Activated B cell treated with CpG ODN at 0.5 μM for 24 hours (primary cell): ENCODE data around the gene SFT2D3. TPM values are rescaled to one million over a fixed set of nuclear protein-coding genes. Genes with fewer than 3 reads are reported as not detected.

ENCODE experiments used
- ATAC-seq: fragments of 200-7000 bp; cut with Tn5 transposase; one replicate; pipeline ENCODE4 v1.10.0; 2021; ENCODE audit warnings: low read depth, mild to moderate bottlenecking, moderate library complexity
- CTCF ChIA-PET: fragments of 350-600 bp; sonication (Branson Sonifier 250); formaldehyde crosslinking; loops from one replicate; lab custom pipeline; 2021; ENCODE audit warnings: antibody characterized with exemption; lab: Charles Lee
- POLR2A ChIA-PET: fragments of 350-600 bp; sonication (Branson Sonifier 250); formaldehyde crosslinking; loops from one replicate; lab custom pipeline; 2021; ENCODE audit warnings: antibody characterized with exemption; lab: Charles Lee
- DNase-seq: peaks from one replicate; pipeline ENCODE4 v3.0.0; 2022
- H3K27ac Mint-ChIP-seq: one replicate; pipeline ENCODE4 v1.8.0; 2020; ENCODE audit warnings: mixed read lengths
- H3K27me3 Mint-ChIP-seq: one replicate; pipeline ENCODE4 v1.8.0; 2021; ENCODE audit warnings: mixed read lengths
- H3K36me3 Mint-ChIP-seq: one replicate; pipeline ENCODE4 v1.8.0; 2021; ENCODE audit warnings: low read depth, mixed read lengths
- H3K4me1 Mint-ChIP-seq: one replicate; pipeline ENCODE4 v1.8.0; 2021; ENCODE audit warnings: mixed read lengths
- H3K4me3 Mint-ChIP-seq: one replicate; pipeline ENCODE4 v1.8.0; 2020; ENCODE audit warnings: mild to moderate bottlenecking, mixed read lengths
- H3K9me3 Mint-ChIP-seq: one replicate; pipeline ENCODE4 v1.8.0; 2020; ENCODE audit warnings: mixed read lengths
- CTCF ChIP-seq: fragments of 200-600 bp; IDR thresholded peaks from one replicate; pipeline ENCODE4 v1.8.0; 2022; ENCODE audit warnings: antibody characterized with exemption, mild to moderate bottlenecking
- intact Hi-C: fragments of 100-400 bp; cut with micrococcal nuclease; formaldehyde crosslinking; loops from one replicate; pipeline ENCODE4 v1.15.1; 2024
- total RNA-seq: library from RNA; stranded (reverse); gene quantifications from 2 replicates; pipeline ENCODE4 v1.2.3, GENCODE V29; 2022

The SFT2D3 gene
- total RNA-seq, 1 donor from 2014 or later: 10.1 TPM

- Mint-ChIP-seq H3K4me1 (peaks cover 6% of the 10 kb centered on the region), H3K36me3 (no peaks in the 10 kb centered on the region), H3K4me3 (no peak overlapping the region), H3K27me3 (peaks cover 10% of the 10 kb centered on the region), H3K9me3 (no peaks in the 10 kb centered on the region), H3K27ac (no peak overlapping the region)
- CTCF ChIA-PET: no interaction called here
- intact Hi-C loops: no loop called here
- ATAC-seq (no peak), DNase-seq (no peak)
- TF ChIP-seq CTCF: no peak
- POLR2A ChIA-PET: interaction anchor here (0.6 kb wide), 1 partner anchor 166 kb away, joined by 3 read pairs; no protein-coding TSS in a partner anchor
Observed at GRCh38 chr2:127681976-127682857, 19.1 kb upstream of the SFT2D3 start.

- intact Hi-C loops: no loop called here
- Mint-ChIP-seq H3K27me3 (peaks cover 6% of the 10 kb centered on the region), H3K4me3 (no peak overlapping the region), H3K9me3 (peaks cover 2% of the 10 kb centered on the region), H3K36me3 (peaks cover 2% of the 10 kb centered on the region), H3K4me1 (peaks cover 6% of the 10 kb centered on the region), H3K27ac (no peak overlapping the region)
- CTCF ChIA-PET: interaction anchor here (1.4 kb wide), 1 partner anchor 92 kb away, joined by 4 read pairs; no protein-coding TSS in a partner anchor
- POLR2A ChIA-PET: no interaction called here
- TF ChIP-seq CTCF: no peak
- ATAC-seq (no peak), DNase-seq (no peak)
Observed at GRCh38 chr2:127683056-127683455, 18.2 kb upstream of the SFT2D3 start.

- intact Hi-C loops: no loop called here
- ChIA-PET POLR2A (no interaction called here), CTCF (interaction anchor here (1.4 kb wide), 1 partner anchor 92 kb away, joined by 4 read pairs; no protein-coding TSS in a partner anchor)
- Mint-ChIP-seq H3K27me3 (no peaks in the 10 kb centered on the region), H3K9me3 (peaks cover 4% of the 10 kb centered on the region), H3K27ac (no peak overlapping the region), H3K4me3 (no peak overlapping the region), H3K4me1 (peaks cover 6% of the 10 kb centered on the region), H3K36me3 (peaks cover 6% of the 10 kb centered on the region)
- ATAC-seq: no peak
- TF ChIP-seq CTCF: no peak
- DNase-seq: no peak
Observed at GRCh38 chr2:127683757-127684156, 17.5 kb upstream of the SFT2D3 start.

GRCh38 chr2:127685410-127686080 lies 15.8 kb upstream of the SFT2D3 start:
- H3K4me1 Mint-ChIP-seq: peaks cover 6% of the 10 kb centered on the region
- no peak for DNase-seq
- CTCF ChIA-PET: interaction anchor here (1.7 kb wide), 1 partner anchor 94 kb away, joined by 5 read pairs; no protein-coding TSS in a partner anchor
- peaks cover 6% of the 10 kb centered on the region for H3K36me3 Mint-ChIP-seq
- POLR2A ChIA-PET: no interaction called here
- no peak for ATAC-seq
- no peaks in the 10 kb centered on the region for H3K27me3 Mint-ChIP-seq
- TF ChIP-seq CTCF: no peak
- no peak overlapping the region for H3K4me3 Mint-ChIP-seq
- H3K9me3 Mint-ChIP-seq: peaks cover 5% of the 10 kb centered on the region
- intact Hi-C loops: no loop called here
- H3K27ac Mint-ChIP-seq: no peak overlapping the region

GRCh38 chr2:127688405-127688804 lies 12.9 kb upstream of the SFT2D3 start:
- Mint-ChIP-seq H3K4me3 (no peak overlapping the region), H3K36me3 (peaks cover 6% of the 10 kb centered on the region), H3K27me3 (no peaks in the 10 kb centered on the region), H3K27ac (no peak overlapping the region), H3K9me3 (peaks cover 16% of the 10 kb centered on the region), H3K4me1 (no peaks in the 10 kb centered on the region)
- no peak for TF ChIP-seq CTCF
- DNase-seq: no peak
- ChIA-PET CTCF (no interaction called here), POLR2A (no interaction called here)
- no peak for ATAC-seq
- intact Hi-C loops: no loop called here
